GM12878 (cell line): Measurements from ENCODE around the gene PTPRM. TPM values are rescaled to one million over a fixed set of nuclear protein-coding genes. Genes with fewer than 3 reads are reported as not detected.

Experiments
- ATAC-seq: fragments of 200-7000 bp; cut with Tn5 transposase; 3 replicates; pipeline ENCODE4 v1.9.1; 2020; ENCODE audit warnings: mild to moderate bottlenecking, moderate library complexity
- BruUV-seq: library from RNA; stranded (reverse); fragments of 400-500 nt; replicated peaks from 2 replicates; lab custom pipeline; 2021; lab: Mats Ljungman, UMichigan
- CTCF ChIA-PET: fragments of 300-600 bp; sonication (Branson Sonifier 250); formaldehyde crosslinking; extraction: SDS; loops from one replicate; lab custom pipeline; 2021; ENCODE audit warnings: inconsistent platforms; lab: Yijun Ruan, JAX
- POLR2A ChIA-PET: fragments of 350-600 bp; formaldehyde crosslinking; extraction: SDS; loops from one replicate; lab custom pipeline; 2021; ENCODE audit warnings: inconsistent platforms; lab: Charles Lee
- RAD21 ChIA-PET: fragments of 300-600 bp; sonication (Branson Sonifier 250); formaldehyde crosslinking; loops from one replicate; lab custom pipeline; 2023; ENCODE audit warnings: antibody characterized with exemption; ENCODE audit not compliant: unreplicated experiment; lab: Charles Lee
- SMC1A ChIA-PET: fragments of 300-600 bp; sonication (Branson Sonifier 250); formaldehyde crosslinking; loops from one replicate; lab custom pipeline; 2023; ENCODE audit not compliant: unreplicated experiment, uncharacterized antibody; lab: Charles Lee
- DNase-seq: peaks from one replicate; pipeline ENCODE4 v3.0.0-alpha.2; 2011; ENCODE audit warnings: low read depth, low spot score
- FAIRE-seq: peaks from 3 replicates; lab custom pipeline; 2011; peaks lifted over from hg19 to GRCh38; lab: Jason Lieb, UNC
- H2AFZ ChIP-seq: 2 replicates; pipeline ENCODE4 v1.6.0; 2011; ENCODE audit warnings: low read depth, low read length, control low read depth; ENCODE audit not compliant: control insufficient read depth
- H3K27ac ChIP-seq: 2 replicates; pipeline ENCODE4 v1.5.1; 2011; ENCODE audit warnings: control low read depth; ENCODE audit not compliant: control insufficient read depth, insufficient read depth
- H3K27me3 ChIP-seq, 2 experiments: replicated peaks in 1 of 2; 2 replicates each; pipeline versions ENCODE4 v1.6.0 to v1.6.1; 2011; ENCODE audit warnings: low read length in 1 of 2; ENCODE audit not compliant: control insufficient read depth in 2 of 2, insufficient read depth in 2 of 2
- H3K36me3 ChIP-seq, 2 experiments: 2 replicates each; pipeline ENCODE4 v1.5.1; 2011; ENCODE audit warnings: low read length in 1 of 2; ENCODE audit not compliant: control insufficient read depth in 2 of 2, insufficient read depth in 2 of 2
- H3K4me1 ChIP-seq: 2 replicates; pipeline ENCODE4 v1.6.1; 2011; ENCODE audit warnings: mild to moderate bottlenecking, low read length, moderate library complexity, mixed read lengths; ENCODE audit not compliant: control insufficient read depth, insufficient read depth
- H3K4me2 ChIP-seq: 2 replicates; pipeline ENCODE4 v1.6.0; 2011; ENCODE audit warnings: control low read depth; ENCODE audit not compliant: control insufficient read depth, insufficient read depth
- H3K4me3 ChIP-seq: fragments of 200-600 bp; sonication (generic); 2 replicates; pipeline ENCODE4 v1.5.1; 2016
- H3K79me2 ChIP-seq: 2 replicates; pipeline ENCODE4 v1.6.0; 2011; ENCODE audit warnings: low read length; ENCODE audit not compliant: control insufficient read depth, insufficient read depth
- H3K9ac ChIP-seq: 2 replicates; pipeline ENCODE4 v1.8.0; 2011; ENCODE audit warnings: low read length, control low read depth, mixed read lengths; ENCODE audit not compliant: control insufficient read depth, insufficient read depth
- H3K9me3 ChIP-seq: replicated peaks from 3 replicates; pipeline ENCODE4 v1.5.1; 2011; ENCODE audit warnings: mild to moderate bottlenecking, low read length; ENCODE audit not compliant: control insufficient read depth, insufficient read depth
- H4K20me1 ChIP-seq: 2 replicates; pipeline ENCODE4 v1.6.0; 2011; ENCODE audit not compliant: control insufficient read depth, insufficient read depth
- BHLHE40 ChIP-seq, 2 experiments: fragments of 450-650 bp in 1 of 2; IDR thresholded peaks; 2 replicates each; pipeline ENCODE4 v1.6.1; 2011 to 2017; ENCODE audit warnings: low read depth in 2 of 2, borderline replicate concordance in 1 of 2, improper control_type of control experiment in 1 of 2, low read length in 1 of 2, mild to moderate bottlenecking in 1 of 2
- BMI1 ChIP-seq: fragments of 450-650 bp; IDR thresholded peaks from 2 replicates; pipeline ENCODE4 v1.6.1; 2016; ENCODE audit warnings: mild to moderate bottlenecking, moderate library complexity, borderline replicate concordance
- CEBPB ChIP-seq, 2 experiments: fragments of 150-350 bp in 1 of 2; IDR thresholded peaks; 2 replicates each; pipeline ENCODE4 v1.6.1; 2012 to 2014; ENCODE audit warnings: low read depth in 2 of 2, low read length in 2 of 2, borderline replicate concordance in 1 of 2, inconsistent platforms in 1 of 2
- E4F1 ChIP-seq: fragments of 450-650 bp; IDR thresholded peaks from 2 replicates; pipeline ENCODE4 v1.6.1; 2018; ENCODE audit warnings: borderline replicate concordance, mild to moderate bottlenecking; ENCODE audit not compliant: partially characterized antibody
- NR2C1 ChIP-seq: fragments of 450-650 bp; IDR thresholded peaks from 2 replicates; pipeline ENCODE4 v1.6.1; 2017; ENCODE audit warnings: antibody characterized with exemption, mild to moderate bottlenecking, moderate library complexity
- SIX5 ChIP-seq: IDR thresholded peaks from 2 replicates; pipeline ENCODE4 v1.6.1; 2011; ENCODE audit warnings: mild to moderate bottlenecking, low read depth, low read length, moderate library complexity; ENCODE audit not compliant: severe bottlenecking
- SPI1 ChIP-seq: IDR thresholded peaks from 2 replicates; pipeline ENCODE4 v1.6.1; 2011; ENCODE audit warnings: low read depth, mild to moderate bottlenecking, low read length, moderate library complexity, borderline replicate concordance; ENCODE audit not compliant: insufficient read depth
- SREBF2 ChIP-seq: IDR thresholded peaks from 2 replicates; pipeline ENCODE4 v1.6.1; 2012; ENCODE audit warnings: mild to moderate bottlenecking, low read length
- TCF3 ChIP-seq: IDR thresholded peaks from 2 replicates; pipeline ENCODE4 v1.6.1; 2012; ENCODE audit warnings: low read depth, mild to moderate bottlenecking, low read length, borderline replicate concordance; ENCODE audit not compliant: insufficient read depth
- ZNF24 ChIP-seq: fragments of 450-650 bp; IDR thresholded peaks from 2 replicates; pipeline ENCODE4 v1.6.1; 2017; ENCODE audit warnings: antibody characterized with exemption, mild to moderate bottlenecking
- ZNF592 ChIP-seq: fragments of 450-650 bp; IDR thresholded peaks from 2 replicates; pipeline ENCODE4 v1.6.1; 2017; ENCODE audit warnings: mild to moderate bottlenecking, moderate library complexity
- WGBS: methylation state at CpG from one replicate; pipeline ENCODE4 v1.1.6; 2016; ENCODE audit warnings: low lambda C conversion rate; ENCODE audit not compliant: insufficient replicate concordance, insufficient coverage; ENCODE audit errors: missing lambda C conversion rate; 5-methylcytosine and 5-hydroxymethylcytosine counted together
- in situ Hi-C: fragments of 300-500 bp; cut with MboI; formaldehyde crosslinking; loops from 9 replicates; pipeline ENCODE4 v1.14.3; 2018; ENCODE audit warnings: mixed read lengths
- intact Hi-C: fragments of 100-400 bp; cut with micrococcal nuclease; formaldehyde crosslinking; loops from one replicate; pipeline ENCODE4 v1.14.2; 2022; ENCODE audit not compliant: unreplicated experiment
- polyA plus RNA-seq, 11 experiments: library from polyadenylated mRNA; depleted of rRNA in 4 of 11; unstranded in 6 of 11; stranded (reverse) in 5 of 11; fragments of >200 nt; fragmentation: Nextera tagmentation in 4 of 11; fragmentation: Illumina TruSeq in 1 of 11; extraction: Ambion mirVana in 4 of 11; extraction: Trizol in 1 of 11; gene quantifications; 1 replicate in 1 of 11; 2 replicates in 10 of 11; pipeline versions ENCODE4 v1.2.1 to v1.2.3, GENCODE V29; 2011 to 2016; ENCODE audit warnings: inconsistent platforms in 2 of 11, missing spikeins in 2 of 11, low read depth in 1 of 11
- total RNA-seq, 4 experiments: library from RNA; depleted of rRNA in 3 of 4; stranded (reverse); fragments of >200 nt in 3 of 4; fragmentation: Illumina TruSeq in 1 of 4; extraction: Trizol in 1 of 4; gene quantifications; 2 replicates each; pipeline versions ENCODE4 v1.2.1 to v1.2.3, GENCODE V29; 2013 to 2021
- TF ChIP-seq, protein P1 (sequence below): IDR thresholded peaks from 2 replicates; pipeline ENCODE4 v1.6.1; 2011; ENCODE audit warnings: low read depth, mild to moderate bottlenecking, low read length, moderate library complexity, borderline replicate concordance; ENCODE audit errors: extremely low read depth
- TF ChIP-seq, protein P2 (sequence below): fragments of 450-650 bp; IDR thresholded peaks from 2 replicates; pipeline ENCODE4 v1.6.1; 2017; ENCODE audit warnings: mild to moderate bottlenecking, moderate library complexity

The PTPRM gene
- total and polyA plus RNA-seq, 10 of the 15 experiments (the other 5 are each of a cell fraction or from before 2014, with no cell fraction given), result 0.07 to 22.6 (median 0.60) TPM

DNA sequence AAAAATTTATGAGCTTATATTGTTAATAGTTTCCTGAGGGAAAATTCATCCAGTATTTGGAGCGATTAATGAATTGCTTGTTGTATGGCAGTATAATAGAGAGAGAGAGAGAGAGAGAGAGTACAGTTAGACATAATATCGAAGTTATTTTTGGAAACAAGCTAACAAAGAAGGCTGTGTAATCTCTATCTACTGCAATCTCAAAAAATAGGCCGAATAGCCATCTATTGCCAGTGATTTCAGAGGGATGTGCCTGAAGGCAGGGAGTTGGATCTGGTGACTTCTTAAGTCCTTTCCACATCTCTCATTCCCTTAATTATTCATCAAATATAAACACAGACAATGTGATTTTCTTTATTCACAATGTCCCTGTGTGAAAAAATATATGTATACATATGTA is 609.0 kb downstream of the PTPRM start:
- no peak overlapping the region for H3K4me3 ChIP-seq
- H3K27me3 ChIP-seq, result no peaks in the 10 kb centered on the region
- no peak overlapping the region for H2AFZ ChIP-seq
- ChIA-PET RAD21 (no interaction called here), SMC1A (no interaction called here), POLR2A (no interaction called here), CTCF (interaction anchor here (1.2 kb wide), 1 partner anchor 19 kb away, joined by 3 read pairs; no protein-coding TSS in a partner anchor)
- H3K4me1 ChIP-seq, result no peaks in the 10 kb centered on the region
- H4K20me1 ChIP-seq, result no peaks in the 10 kb centered on the region
- DNase-seq (no peak), FAIRE-seq (no peak), ATAC-seq (no peak)
- H3K4me2 ChIP-seq, result no peak overlapping the region
- H3K9ac ChIP-seq, result no peak overlapping the region
- intact Hi-C loops (no loop called here), in situ Hi-C loops (no loop called here)
- H3K36me3 ChIP-seq, result no peaks in the 10 kb centered on the region
- H3K9me3 ChIP-seq, result no peaks in the 10 kb centered on the region
- H3K27ac ChIP-seq, result no peak overlapping the region
- no TSS peak for BruUV-seq
- WGBS, result 27% methylated on average over 3 of the region's 3 CpGs
- no peaks in the 10 kb centered on the region for H3K79me2 ChIP-seq
- TF ChIP-seq NR2C1 (no peak), ZNF592 (no peak), E4F1 (no peak), SREBF2 (no peak), TCF3 (no peak), BMI1 (no peak), SPI1 (no peak), SIX5 (no peak), ZNF24 (no peak), CEBPB (IDR thresholded peaks at IDR 0.05; ENCODE audit: borderline replicate concordance in 1 of 2, low read depth in 2 of 2, low read length in 2 of 2) (no peak), BHLHE40 (IDR thresholded peaks at IDR 0.05; ENCODE audit: borderline replicate concordance in 1 of 2, low read depth in 2 of 2, low read length in 1 of 2) (no peak)
- TF ChIP-seq, protein P1, sequence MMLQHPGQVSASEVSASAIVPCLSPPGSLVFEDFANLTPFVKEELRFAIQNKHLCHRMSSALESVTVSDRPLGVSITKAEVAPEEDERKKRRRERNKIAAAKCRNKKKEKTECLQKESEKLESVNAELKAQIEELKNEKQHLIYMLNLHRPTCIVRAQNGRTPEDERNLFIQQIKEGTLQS, result no peak
- TF ChIP-seq, protein P2, sequence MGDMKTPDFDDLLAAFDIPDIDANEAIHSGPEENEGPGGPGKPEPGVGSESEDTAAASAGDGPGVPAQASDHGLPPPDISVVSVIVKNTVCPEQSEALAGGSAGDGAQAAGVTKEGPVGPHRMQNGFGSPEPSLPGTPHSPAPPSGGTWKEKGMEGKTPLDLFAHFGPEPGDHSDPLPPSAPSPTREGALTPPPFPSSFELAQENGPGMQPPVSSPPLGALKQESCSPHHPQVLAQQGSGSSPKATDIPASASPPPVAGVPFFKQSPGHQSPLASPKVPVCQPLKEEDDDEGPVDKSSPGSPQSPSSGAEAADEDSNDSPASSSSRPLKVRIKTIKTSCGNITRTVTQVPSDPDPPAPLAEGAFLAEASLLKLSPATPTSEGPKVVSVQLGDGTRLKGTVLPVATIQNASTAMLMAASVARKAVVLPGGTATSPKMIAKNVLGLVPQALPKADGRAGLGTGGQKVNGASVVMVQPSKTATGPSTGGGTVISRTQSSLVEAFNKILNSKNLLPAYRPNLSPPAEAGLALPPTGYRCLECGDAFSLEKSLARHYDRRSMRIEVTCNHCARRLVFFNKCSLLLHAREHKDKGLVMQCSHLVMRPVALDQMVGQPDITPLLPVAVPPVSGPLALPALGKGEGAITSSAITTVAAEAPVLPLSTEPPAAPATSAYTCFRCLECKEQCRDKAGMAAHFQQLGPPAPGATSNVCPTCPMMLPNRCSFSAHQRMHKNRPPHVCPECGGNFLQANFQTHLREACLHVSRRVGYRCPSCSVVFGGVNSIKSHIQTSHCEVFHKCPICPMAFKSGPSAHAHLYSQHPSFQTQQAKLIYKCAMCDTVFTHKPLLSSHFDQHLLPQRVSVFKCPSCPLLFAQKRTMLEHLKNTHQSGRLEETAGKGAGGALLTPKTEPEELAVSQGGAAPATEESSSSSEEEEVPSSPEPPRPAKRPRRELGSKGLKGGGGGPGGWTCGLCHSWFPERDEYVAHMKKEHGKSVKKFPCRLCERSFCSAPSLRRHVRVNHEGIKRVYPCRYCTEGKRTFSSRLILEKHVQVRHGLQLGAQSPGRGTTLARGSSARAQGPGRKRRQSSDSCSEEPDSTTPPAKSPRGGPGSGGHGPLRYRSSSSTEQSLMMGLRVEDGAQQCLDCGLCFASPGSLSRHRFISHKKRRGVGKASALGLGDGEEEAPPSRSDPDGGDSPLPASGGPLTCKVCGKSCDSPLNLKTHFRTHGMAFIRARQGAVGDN, result no peak
